WTC11 (cell line): Measurements from ENCODE around the gene STXBP6. TPM values are rescaled to one million over a fixed set of nuclear protein-coding genes. Genes with fewer than 3 reads are reported as not detected.

ENCODE experiments used
- ATAC-seq: fragments of 200-7000 bp; cut with Tn5 transposase; 2 replicates; pipeline ENCODE4 v1.10.0; 2021; ENCODE audit warnings: mild to moderate bottlenecking, moderate library complexity
- CTCF ChIA-PET: fragments of 300-600 bp; sonication (Branson Sonifier 250); formaldehyde crosslinking; loops from one replicate; lab custom pipeline; 2021; ENCODE audit warnings: antibody characterized with exemption; lab: Charles Lee
- POLR2A ChIA-PET: fragments of 350-600 bp; sonication (Branson Sonifier 250); formaldehyde crosslinking; loops from one replicate; lab custom pipeline; 2021; ENCODE audit warnings: antibody characterized with exemption; lab: Charles Lee
- DNase-seq: peaks from one replicate; pipeline ENCODE4 v3.0.0; 2021; ENCODE audit warnings: low spot score
- H3K27ac Mint-ChIP-seq: 2 replicates; pipeline ENCODE4 v1.8.0; 2021; ENCODE audit warnings: mixed read lengths
- H3K27me3 Mint-ChIP-seq: 2 replicates; pipeline ENCODE4 v1.8.0; 2021; ENCODE audit warnings: low read depth, mild to moderate bottlenecking, moderate library complexity, mixed read lengths
- H3K36me3 Mint-ChIP-seq: 2 replicates; pipeline ENCODE4 v1.8.0; 2021; ENCODE audit warnings: mixed read lengths
- H3K4me1 Mint-ChIP-seq: 2 replicates; pipeline ENCODE4 v1.8.0; 2022; ENCODE audit warnings: mixed read lengths
- H3K4me3 Mint-ChIP-seq: 2 replicates; pipeline ENCODE4 v1.8.0; 2021; ENCODE audit warnings: mild to moderate bottlenecking, moderate library complexity, mixed read lengths
- H3K9me3 Mint-ChIP-seq: 2 replicates; pipeline ENCODE4 v1.8.0; 2021; ENCODE audit warnings: mixed read lengths
- GABPB1 ChIP-seq: sonication (generic); formaldehyde crosslinking; IDR thresholded peaks from 2 replicates; pipeline ENCODE4 v1.8.1; 2023; ENCODE audit warnings: mild to moderate bottlenecking, missing genetic modification reagents
- GTF2I ChIP-seq: fragments of 250-450 bp; sonication (Bioruptor Pico); conservative IDR thresholded peaks from 2 replicates; pipeline ENCODE4 v1.4.0; 2021; ENCODE audit warnings: mild to moderate bottlenecking
- NR2C2 ChIP-seq: sonication (generic); formaldehyde crosslinking; IDR thresholded peaks from 2 replicates; pipeline ENCODE4 v1.8.0; 2022; ENCODE audit warnings: mild to moderate bottlenecking, missing genetic modification reagents
- SMAD3 ChIP-seq: sonication (generic); formaldehyde crosslinking; IDR thresholded peaks from 2 replicates; pipeline ENCODE4 v1.8.0; 2022; ENCODE audit warnings: missing genetic modification reagents, mild to moderate bottlenecking, borderline replicate concordance
- TP53 ChIP-seq: sonication (generic); formaldehyde crosslinking; IDR thresholded peaks from 2 replicates; pipeline ENCODE4 v1.8.1; 2023; ENCODE audit warnings: mild to moderate bottlenecking, missing genetic modification reagents
- ZNF416 ChIP-seq: fragments of 250-450 bp; sonication (Bioruptor Pico); IDR thresholded peaks from 2 replicates; pipeline ENCODE4 v1.9.0; 2021; ENCODE audit warnings: mild to moderate bottlenecking, inconsistent platforms
- ZNF423 ChIP-seq: fragments of 250-450 bp; sonication (Bioruptor Pico); IDR thresholded peaks from 2 replicates; pipeline ENCODE4 v2.1.2; 2022; ENCODE audit warnings: mild to moderate bottlenecking, moderate library complexity
- total RNA-seq: library from RNA; stranded (reverse); gene quantifications from 3 replicates; pipeline ENCODE4 v1.2.3, GENCODE V29; 2021
- TF ChIP-seq, protein P1 (sequence below): fragments of 250-450 bp; sonication (Bioruptor Pico); IDR thresholded peaks from 2 replicates; pipeline ENCODE4 v1.8.0; 2021; ENCODE audit warnings: mild to moderate bottlenecking
- TF ChIP-seq, protein P2 (sequence below): sonication (generic); formaldehyde crosslinking; IDR thresholded peaks from 2 replicates; pipeline ENCODE4 v1.8.1; 2022; ENCODE audit warnings: low read depth, mild to moderate bottlenecking, moderate library complexity, missing genetic modification reagents, borderline replicate concordance
- TF ChIP-seq, protein P3 (sequence below): sonication (generic); formaldehyde crosslinking; IDR thresholded peaks from 2 replicates; pipeline ENCODE4 v1.8.0; 2023; ENCODE audit warnings: missing genetic modification reagents
- TF ChIP-seq, protein P4 (sequence below): sonication (generic); formaldehyde crosslinking; IDR thresholded peaks from 2 replicates; pipeline ENCODE4 v1.8.1; 2023; ENCODE audit warnings: mild to moderate bottlenecking, missing genetic modification reagents
- TF ChIP-seq, protein P5 (sequence below): sonication (generic); formaldehyde crosslinking; IDR thresholded peaks from 2 replicates; pipeline ENCODE4 v1.8.0; 2023; ENCODE audit warnings: missing genetic modification reagents, mild to moderate bottlenecking, borderline replicate concordance
- TF ChIP-seq, protein P6 (sequence below): fragments of 250-450 bp; sonication (Bioruptor Pico); IDR thresholded peaks from 2 replicates; pipeline ENCODE4 v1.9.0; 2021; ENCODE audit warnings: mild to moderate bottlenecking, borderline replicate concordance
- TF ChIP-seq, protein P7 (sequence below): sonication (generic); formaldehyde crosslinking; conservative IDR thresholded peaks from 2 replicates; pipeline ENCODE4 v1.8.1; 2023; ENCODE audit warnings: mild to moderate bottlenecking, low read depth, missing genetic modification reagents, moderate library complexity
- TF ChIP-seq, protein P8 (sequence below): sonication (generic); formaldehyde crosslinking; IDR thresholded peaks from 2 replicates; pipeline ENCODE4 v1.8.1; 2022; ENCODE audit warnings: missing genetic modification reagents, borderline replicate concordance

Gene STXBP6
- total RNA-seq, 1 experiment from 2014 or later, result 4.2 TPM

DNA sequence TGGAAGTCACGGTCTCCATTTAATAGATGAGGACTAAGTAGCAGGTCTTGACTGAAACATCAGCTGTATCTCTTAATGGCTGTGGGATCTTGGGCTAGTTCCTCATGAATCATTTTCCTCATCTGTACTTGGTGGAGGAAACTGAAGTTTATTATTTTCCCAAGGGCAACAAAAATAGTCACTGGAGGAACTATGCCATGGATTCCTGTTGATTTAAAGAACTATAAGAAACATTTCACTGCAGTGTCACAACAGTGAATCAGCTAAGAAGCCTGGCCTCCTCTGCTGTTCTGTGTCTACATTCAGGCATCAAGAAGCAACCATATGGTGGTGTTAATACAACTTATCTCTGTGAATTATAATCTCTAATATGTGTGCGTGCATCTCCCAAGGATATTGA lies 200.5 kb downstream of the STXBP6 start (continued):
- TF ChIP-seq, protein P1, sequence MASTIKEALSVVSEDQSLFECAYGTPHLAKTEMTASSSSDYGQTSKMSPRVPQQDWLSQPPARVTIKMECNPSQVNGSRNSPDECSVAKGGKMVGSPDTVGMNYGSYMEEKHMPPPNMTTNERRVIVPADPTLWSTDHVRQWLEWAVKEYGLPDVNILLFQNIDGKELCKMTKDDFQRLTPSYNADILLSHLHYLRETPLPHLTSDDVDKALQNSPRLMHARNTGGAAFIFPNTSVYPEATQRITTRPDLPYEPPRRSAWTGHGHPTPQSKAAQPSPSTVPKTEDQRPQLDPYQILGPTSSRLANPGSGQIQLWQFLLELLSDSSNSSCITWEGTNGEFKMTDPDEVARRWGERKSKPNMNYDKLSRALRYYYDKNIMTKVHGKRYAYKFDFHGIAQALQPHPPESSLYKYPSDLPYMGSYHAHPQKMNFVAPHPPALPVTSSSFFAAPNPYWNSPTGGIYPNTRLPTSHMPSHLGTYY (CRISPR knock-in tag), result no peak
- TF ChIP-seq SMAD3 (no peak), ZNF423 (CRISPR knock-in tag) (no peak), GABPB1 (no peak)

DNA sequence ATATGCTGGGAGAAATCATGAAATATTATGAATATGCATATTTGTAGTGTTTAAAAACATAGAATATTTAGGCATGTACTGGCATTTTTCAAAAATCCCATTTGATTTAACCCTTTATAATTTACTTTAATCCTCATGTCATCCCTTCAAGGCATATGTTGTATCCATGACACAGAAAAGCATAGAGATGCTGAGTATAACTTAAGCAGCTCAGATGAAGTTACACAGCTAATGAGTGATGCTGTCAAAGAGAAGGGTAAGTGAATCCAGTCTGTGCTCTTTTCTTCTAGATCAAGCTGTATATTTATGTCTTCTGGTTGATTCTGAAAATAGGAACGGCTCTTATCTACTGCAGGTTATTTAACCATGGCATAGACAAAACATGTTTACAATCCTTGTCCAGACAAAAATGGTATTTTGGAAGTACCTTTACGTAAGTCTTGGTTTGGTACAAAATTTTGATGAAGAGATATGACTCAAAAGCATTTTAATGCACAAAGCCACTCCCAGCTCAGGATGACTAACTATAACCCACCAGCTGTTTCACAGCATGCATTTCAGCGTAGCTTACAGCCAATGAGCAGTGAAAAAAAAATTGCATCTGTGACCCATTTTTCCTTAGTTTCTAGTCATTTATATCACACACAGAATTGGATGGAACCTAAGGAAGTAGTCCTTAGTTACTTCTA lies 201.7 kb downstream of the STXBP6 start:
- H3K4me3 Mint-ChIP-seq, result no peak overlapping the region
- H3K27ac Mint-ChIP-seq, result no peak overlapping the region
- no peaks in the 10 kb centered on the region for H3K9me3 Mint-ChIP-seq
- H3K27me3 Mint-ChIP-seq, result no peaks in the 10 kb centered on the region
- no peak for ATAC-seq
- peaks cover 30% of the 10 kb centered on the region for H3K4me1 Mint-ChIP-seq
- no peaks in the 10 kb centered on the region for H3K36me3 Mint-ChIP-seq
- no peak for DNase-seq
- CTCF ChIA-PET, result interaction anchor here (0.7 kb wide), 1 partner anchor 42 kb away, joined by 5 read pairs; no protein-coding TSS in a partner anchor
- POLR2A ChIA-PET, result no interaction called here
- TF ChIP-seq NR2C2 (no peak), TP53 (CRISPR knock-in tag) (no peak), ZNF416 (CRISPR knock-in tag) (no peak), GTF2I (CRISPR knock-in tag) (no peak)
- TF ChIP-seq, protein P2, sequence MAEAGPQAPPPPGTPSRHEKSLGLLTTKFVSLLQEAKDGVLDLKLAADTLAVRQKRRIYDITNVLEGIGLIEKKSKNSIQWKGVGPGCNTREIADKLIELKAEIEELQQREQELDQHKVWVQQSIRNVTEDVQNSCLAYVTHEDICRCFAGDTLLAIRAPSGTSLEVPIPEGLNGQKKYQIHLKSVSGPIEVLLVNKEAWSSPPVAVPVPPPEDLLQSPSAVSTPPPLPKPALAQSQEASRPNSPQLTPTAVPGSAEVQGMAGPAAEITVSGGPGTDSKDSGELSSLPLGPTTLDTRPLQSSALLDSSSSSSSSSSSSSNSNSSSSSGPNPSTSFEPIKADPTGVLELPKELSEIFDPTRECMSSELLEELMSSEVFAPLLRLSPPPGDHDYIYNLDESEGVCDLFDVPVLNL (CRISPR knock-in tag), result no peak
- TF ChIP-seq, protein P3, sequence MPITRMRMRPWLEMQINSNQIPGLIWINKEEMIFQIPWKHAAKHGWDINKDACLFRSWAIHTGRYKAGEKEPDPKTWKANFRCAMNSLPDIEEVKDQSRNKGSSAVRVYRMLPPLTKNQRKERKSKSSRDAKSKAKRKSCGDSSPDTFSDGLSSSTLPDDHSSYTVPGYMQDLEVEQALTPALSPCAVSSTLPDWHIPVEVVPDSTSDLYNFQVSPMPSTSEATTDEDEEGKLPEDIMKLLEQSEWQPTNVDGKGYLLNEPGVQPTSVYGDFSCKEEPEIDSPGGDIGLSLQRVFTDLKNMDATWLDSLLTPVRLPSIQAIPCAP (CRISPR knock-in tag), result no peak
- TF ChIP-seq, protein P4, sequence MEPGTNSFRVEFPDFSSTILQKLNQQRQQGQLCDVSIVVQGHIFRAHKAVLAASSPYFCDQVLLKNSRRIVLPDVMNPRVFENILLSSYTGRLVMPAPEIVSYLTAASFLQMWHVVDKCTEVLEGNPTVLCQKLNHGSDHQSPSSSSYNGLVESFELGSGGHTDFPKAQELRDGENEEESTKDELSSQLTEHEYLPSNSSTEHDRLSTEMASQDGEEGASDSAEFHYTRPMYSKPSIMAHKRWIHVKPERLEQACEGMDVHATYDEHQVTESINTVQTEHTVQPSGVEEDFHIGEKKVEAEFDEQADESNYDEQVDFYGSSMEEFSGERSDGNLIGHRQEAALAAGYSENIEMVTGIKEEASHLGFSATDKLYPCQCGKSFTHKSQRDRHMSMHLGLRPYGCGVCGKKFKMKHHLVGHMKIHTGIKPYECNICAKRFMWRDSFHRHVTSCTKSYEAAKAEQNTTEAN (CRISPR knock-in tag), result no peak
- TF ChIP-seq, protein P5, sequence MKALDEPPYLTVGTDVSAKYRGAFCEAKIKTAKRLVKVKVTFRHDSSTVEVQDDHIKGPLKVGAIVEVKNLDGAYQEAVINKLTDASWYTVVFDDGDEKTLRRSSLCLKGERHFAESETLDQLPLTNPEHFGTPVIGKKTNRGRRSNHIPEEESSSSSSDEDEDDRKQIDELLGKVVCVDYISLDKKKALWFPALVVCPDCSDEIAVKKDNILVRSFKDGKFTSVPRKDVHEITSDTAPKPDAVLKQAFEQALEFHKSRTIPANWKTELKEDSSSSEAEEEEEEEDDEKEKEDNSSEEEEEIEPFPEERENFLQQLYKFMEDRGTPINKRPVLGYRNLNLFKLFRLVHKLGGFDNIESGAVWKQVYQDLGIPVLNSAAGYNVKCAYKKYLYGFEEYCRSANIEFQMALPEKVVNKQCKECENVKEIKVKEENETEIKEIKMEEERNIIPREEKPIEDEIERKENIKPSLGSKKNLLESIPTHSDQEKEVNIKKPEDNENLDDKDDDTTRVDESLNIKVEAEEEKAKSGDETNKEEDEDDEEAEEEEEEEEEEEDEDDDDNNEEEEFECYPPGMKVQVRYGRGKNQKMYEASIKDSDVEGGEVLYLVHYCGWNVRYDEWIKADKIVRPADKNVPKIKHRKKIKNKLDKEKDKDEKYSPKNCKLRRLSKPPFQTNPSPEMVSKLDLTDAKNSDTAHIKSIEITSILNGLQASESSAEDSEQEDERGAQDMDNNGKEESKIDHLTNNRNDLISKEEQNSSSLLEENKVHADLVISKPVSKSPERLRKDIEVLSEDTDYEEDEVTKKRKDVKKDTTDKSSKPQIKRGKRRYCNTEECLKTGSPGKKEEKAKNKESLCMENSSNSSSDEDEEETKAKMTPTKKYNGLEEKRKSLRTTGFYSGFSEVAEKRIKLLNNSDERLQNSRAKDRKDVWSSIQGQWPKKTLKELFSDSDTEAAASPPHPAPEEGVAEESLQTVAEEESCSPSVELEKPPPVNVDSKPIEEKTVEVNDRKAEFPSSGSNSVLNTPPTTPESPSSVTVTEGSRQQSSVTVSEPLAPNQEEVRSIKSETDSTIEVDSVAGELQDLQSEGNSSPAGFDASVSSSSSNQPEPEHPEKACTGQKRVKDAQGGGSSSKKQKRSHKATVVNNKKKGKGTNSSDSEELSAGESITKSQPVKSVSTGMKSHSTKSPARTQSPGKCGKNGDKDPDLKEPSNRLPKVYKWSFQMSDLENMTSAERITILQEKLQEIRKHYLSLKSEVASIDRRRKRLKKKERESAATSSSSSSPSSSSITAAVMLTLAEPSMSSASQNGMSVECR, result no peak
- TF ChIP-seq, protein P6, sequence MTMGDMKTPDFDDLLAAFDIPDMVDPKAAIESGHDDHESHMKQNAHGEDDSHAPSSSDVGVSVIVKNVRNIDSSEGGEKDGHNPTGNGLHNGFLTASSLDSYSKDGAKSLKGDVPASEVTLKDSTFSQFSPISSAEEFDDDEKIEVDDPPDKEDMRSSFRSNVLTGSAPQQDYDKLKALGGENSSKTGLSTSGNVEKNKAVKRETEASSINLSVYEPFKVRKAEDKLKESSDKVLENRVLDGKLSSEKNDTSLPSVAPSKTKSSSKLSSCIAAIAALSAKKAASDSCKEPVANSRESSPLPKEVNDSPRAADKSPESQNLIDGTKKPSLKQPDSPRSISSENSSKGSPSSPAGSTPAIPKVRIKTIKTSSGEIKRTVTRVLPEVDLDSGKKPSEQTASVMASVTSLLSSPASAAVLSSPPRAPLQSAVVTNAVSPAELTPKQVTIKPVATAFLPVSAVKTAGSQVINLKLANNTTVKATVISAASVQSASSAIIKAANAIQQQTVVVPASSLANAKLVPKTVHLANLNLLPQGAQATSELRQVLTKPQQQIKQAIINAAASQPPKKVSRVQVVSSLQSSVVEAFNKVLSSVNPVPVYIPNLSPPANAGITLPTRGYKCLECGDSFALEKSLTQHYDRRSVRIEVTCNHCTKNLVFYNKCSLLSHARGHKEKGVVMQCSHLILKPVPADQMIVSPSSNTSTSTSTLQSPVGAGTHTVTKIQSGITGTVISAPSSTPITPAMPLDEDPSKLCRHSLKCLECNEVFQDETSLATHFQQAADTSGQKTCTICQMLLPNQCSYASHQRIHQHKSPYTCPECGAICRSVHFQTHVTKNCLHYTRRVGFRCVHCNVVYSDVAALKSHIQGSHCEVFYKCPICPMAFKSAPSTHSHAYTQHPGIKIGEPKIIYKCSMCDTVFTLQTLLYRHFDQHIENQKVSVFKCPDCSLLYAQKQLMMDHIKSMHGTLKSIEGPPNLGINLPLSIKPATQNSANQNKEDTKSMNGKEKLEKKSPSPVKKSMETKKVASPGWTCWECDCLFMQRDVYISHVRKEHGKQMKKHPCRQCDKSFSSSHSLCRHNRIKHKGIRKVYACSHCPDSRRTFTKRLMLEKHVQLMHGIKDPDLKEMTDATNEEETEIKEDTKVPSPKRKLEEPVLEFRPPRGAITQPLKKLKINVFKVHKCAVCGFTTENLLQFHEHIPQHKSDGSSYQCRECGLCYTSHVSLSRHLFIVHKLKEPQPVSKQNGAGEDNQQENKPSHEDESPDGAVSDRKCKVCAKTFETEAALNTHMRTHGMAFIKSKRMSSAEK (CRISPR knock-in tag), result no peak
- TF ChIP-seq, protein P7, sequence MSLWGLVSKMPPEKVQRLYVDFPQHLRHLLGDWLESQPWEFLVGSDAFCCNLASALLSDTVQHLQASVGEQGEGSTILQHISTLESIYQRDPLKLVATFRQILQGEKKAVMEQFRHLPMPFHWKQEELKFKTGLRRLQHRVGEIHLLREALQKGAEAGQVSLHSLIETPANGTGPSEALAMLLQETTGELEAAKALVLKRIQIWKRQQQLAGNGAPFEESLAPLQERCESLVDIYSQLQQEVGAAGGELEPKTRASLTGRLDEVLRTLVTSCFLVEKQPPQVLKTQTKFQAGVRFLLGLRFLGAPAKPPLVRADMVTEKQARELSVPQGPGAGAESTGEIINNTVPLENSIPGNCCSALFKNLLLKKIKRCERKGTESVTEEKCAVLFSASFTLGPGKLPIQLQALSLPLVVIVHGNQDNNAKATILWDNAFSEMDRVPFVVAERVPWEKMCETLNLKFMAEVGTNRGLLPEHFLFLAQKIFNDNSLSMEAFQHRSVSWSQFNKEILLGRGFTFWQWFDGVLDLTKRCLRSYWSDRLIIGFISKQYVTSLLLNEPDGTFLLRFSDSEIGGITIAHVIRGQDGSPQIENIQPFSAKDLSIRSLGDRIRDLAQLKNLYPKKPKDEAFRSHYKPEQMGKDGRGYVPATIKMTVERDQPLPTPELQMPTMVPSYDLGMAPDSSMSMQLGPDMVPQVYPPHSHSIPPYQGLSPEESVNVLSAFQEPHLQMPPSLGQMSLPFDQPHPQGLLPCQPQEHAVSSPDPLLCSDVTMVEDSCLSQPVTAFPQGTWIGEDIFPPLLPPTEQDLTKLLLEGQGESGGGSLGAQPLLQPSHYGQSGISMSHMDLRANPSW, result no peak
- TF ChIP-seq, protein P8, sequence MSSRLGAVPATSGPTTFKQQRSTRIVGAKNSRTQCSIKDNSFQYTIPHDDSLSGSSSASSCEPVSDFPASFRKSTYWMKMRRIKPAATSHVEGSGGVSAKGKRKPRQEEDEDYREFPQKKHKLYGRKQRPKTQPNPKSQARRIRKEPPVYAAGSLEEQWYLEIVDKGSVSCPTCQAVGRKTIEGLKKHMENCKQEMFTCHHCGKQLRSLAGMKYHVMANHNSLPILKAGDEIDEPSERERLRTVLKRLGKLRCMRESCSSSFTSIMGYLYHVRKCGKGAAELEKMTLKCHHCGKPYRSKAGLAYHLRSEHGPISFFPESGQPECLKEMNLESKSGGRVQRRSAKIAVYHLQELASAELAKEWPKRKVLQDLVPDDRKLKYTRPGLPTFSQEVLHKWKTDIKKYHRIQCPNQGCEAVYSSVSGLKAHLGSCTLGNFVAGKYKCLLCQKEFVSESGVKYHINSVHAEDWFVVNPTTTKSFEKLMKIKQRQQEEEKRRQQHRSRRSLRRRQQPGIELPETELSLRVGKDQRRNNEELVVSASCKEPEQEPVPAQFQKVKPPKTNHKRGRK (CRISPR knock-in tag), result no peak
